ENCODE data around the gene IGIP.

Gene IGIP

GRCh38 chr5:140111859-140112551 lies 13.7 kb upstream of the IGIP start:
- no peak for DNase-seq

- no peak for DNase-seq
These were observed 13.0 kb upstream of the IGIP start for GRCh38 chr5:140112685-140113179.

GRCh38 chr5:140113180-140113698 lies 12.5 kb upstream of the IGIP start:
- peak; percentile 15 for DNase-seq

GRCh38 chr5:140113699-140114263 lies 12.0 kb upstream of the IGIP start, which contains the start of gene PURA:
Gene PURA, plus strand, starts transcription at chr5:140114109. Its CDS starts 73 bp downstream, at chr5:140114182.
- peak; percentile 96 for DNase-seq

- DNase-seq = peak; percentile 29
These were observed 11.2 kb upstream of the IGIP start for GRCh38 chr5:140114341-140115185.

GRCh38 chr5:140115186-140115500 lies 10.6 kb upstream of the IGIP start:
- no peak for DNase-seq

GRCh38 chr5:140116716-140117115 lies 9.0 kb upstream of the IGIP start:
- DNase-seq = no peak

GRCh38 chr5:140117523-140117922 lies 8.2 kb upstream of the IGIP start:
- no peak for DNase-seq

GRCh38 chr5:140118302-140118936 lies 7.3 kb upstream of the IGIP start:
- DNase-seq = no peak

GRCh38 chr5:140126315-140127012 lies 727 bp downstream of the IGIP start:
- no peak for DNase-seq

- DNase-seq = no peak
These were observed 2.6 kb downstream of the IGIP start for GRCh38 chr5:140128376-140128775.

- DNase-seq = no peak
These were observed 5.4 kb downstream of the IGIP start for GRCh38 chr5:140130949-140131733.

- no peak for DNase-seq
These were observed 6.3 kb downstream of the IGIP start for GRCh38 chr5:140131967-140132409.

- DNase-seq = no peak
These were observed 7.9 kb downstream of the IGIP start for GRCh38 chr5:140133514-140134167.

GRCh38 chr5:140134277-140134935 lies 8.7 kb downstream of the IGIP start:
- no peak for DNase-seq

- DNase-seq = no peak
These were observed 9.4 kb downstream of the IGIP start for GRCh38 chr5:140135127-140135526.

- DNase-seq = no peak
These were observed 10.9 kb downstream of the IGIP start for GRCh38 chr5:140136624-140137023.

GRCh38 chr5:140140435-140140834 lies 14.7 kb downstream of the IGIP start:
- no peak for DNase-seq

- DNase-seq = no peak
These were observed 15.5 kb downstream of the IGIP start for GRCh38 chr5:140141241-140141640.

GRCh38 chr5:140142246-140142645 lies 16.5 kb downstream of the IGIP start:
- DNase-seq = no peak
